ENCODE results near the gene LRRC4B.

LRRC4B gene

DNA sequence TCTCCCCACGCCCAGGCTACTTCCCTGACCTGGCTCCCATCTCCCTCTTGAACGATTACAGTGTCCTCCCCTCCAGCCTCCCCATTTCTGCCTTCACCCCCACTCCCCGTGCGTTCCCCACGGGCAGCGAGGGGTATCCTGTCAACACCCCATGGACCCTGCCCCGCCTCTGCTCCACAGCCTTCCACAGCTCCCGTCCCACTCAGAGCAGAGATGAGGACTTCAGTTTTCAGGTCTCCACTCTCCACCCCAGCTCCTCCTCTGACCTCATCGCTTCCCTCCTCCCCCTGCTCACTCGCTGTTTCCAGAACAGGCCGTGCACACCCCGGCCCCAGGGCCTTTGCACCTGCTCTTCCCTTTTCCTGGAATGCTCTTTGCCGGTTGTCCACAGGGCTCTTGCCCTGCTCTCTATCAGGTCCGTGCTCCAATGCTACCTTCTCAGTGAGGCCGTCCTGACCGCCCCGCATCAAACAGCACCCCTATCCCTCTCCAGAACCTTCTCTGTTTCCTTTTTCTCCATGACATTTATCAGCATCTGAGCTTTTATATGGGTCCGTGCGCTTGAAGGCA, 15.0 kb downstream of the LRRC4B start:
- TF ChIP-seq, protein P1, sequence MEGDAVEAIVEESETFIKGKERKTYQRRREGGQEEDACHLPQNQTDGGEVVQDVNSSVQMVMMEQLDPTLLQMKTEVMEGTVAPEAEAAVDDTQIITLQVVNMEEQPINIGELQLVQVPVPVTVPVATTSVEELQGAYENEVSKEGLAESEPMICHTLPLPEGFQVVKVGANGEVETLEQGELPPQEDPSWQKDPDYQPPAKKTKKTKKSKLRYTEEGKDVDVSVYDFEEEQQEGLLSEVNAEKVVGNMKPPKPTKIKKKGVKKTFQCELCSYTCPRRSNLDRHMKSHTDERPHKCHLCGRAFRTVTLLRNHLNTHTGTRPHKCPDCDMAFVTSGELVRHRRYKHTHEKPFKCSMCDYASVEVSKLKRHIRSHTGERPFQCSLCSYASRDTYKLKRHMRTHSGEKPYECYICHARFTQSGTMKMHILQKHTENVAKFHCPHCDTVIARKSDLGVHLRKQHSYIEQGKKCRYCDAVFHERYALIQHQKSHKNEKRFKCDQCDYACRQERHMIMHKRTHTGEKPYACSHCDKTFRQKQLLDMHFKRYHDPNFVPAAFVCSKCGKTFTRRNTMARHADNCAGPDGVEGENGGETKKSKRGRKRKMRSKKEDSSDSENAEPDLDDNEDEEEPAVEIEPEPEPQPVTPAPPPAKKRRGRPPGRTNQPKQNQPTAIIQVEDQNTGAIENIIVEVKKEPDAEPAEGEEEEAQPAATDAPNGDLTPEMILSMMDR (IDR thresholded peaks at IDR 0.05; ENCODE audit: low read depth, low read length) = no peak
- DNase-seq (ENCODE audit: extremely low read depth, low read depth) = no peak

DNA sequence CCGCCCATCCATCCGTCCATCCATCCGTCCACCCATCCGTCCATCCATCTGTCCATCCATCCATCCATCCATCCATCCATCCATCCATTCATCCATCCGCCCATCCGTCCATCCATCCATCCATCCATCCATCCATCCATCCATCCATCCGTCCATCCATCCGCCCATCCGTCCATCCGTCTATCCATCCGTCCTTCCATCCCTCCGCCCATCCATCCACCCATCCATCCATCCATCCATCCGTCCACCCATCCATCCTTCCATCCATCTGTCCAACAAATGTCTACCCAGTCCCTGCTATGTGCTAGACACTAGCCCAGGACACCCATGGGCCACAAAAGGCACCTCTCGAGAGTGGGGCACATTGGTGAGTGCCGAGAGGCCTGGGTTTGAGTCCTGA, 15.7 kb downstream of the LRRC4B start:
- no peak for DNase-seq (ENCODE audit: extremely low read depth, low read depth)
- TF ChIP-seq, protein P1 (IDR thresholded peaks at IDR 0.05; ENCODE audit: low read depth, low read length) = no peak

DNA sequence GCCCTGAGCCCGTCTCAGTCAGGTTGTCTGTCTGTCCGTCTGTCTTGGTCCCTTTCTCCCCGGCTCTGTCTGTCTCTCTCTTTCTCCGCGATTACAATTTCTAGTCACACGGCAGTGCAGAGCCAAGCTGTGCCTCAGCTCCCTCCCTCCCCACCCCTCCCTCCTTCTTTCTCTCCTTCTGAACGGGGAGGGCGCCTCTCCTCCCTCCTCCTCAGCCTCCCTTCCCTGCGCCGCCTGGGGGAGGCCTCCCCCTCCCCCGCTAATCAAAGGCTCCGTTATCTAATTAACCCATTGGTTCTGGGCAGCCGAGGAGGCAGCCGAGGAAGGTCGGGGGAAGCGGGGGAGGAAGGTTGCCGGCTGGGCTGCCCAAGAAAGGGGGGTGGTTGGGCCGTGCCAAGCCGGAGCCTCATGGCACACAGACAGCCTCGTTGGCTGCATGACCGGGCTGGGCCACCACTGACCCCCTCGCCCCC, 16.5 kb downstream of the LRRC4B start:
- no peak for DNase-seq (ENCODE audit: extremely low read depth, low read depth)
- TF ChIP-seq, protein P1 (IDR thresholded peaks at IDR 0.05; ENCODE audit: low read depth, low read length) = no peak

DNA sequence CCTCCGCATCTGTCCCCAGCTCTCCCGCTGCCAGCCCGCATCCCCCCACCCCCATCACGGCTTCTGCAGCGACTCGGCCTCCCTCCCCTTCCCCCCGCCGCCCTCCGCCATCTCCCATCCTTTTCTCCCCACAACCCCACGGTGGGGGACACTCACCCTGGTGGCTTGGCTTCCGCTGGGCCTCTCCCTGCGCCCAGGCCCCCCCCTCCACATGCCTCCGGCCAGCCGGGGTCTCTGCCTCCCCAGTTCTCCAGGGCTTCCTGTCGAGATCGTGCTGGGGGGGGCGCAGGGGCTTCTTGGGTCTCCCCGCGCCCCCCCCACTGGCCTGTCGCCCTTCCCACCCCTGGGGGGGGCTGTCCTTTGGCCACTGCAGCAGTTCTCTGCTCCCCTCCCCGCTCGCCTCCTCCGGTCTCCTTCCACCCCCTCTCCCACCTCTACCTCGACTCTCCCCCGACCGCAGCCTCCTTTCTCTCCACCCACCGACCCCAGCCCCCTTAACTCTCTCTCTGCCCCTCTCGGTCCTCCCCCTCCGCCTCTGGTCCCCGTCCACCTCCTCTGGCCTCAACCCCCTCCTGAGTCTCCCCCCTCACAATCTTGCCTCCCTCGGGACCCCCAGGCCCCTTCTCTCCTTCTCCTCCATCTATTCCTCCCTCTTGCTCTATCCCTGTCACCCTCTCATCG, 17.1 kb downstream of the LRRC4B start:
- TF ChIP-seq, protein P1 (IDR thresholded peaks at IDR 0.05; ENCODE audit: low read depth, low read length) = no peak
- no peak for DNase-seq (ENCODE audit: extremely low read depth, low read depth)

DNA sequence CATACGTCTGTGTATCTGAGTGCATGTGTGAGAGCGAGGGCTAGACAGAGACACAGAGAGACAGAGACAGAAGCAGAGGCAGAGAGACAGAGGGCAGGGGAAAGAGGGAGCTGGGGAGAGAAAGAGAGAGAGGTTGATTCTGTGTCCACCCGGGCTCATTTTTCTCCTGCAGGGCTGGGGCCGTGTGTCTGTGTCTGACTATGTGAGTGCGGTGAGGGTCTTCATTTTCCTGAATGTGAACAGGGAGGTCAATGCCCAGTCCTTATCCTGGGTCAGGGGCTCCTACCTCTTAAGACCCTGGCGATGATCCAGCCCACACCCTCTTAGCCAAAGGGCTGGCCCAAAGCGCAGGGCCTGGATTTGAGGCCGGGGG, 17.7 kb downstream of the LRRC4B start:
- no peak for DNase-seq (ENCODE audit: extremely low read depth, low read depth)
- TF ChIP-seq, protein P1 (IDR thresholded peaks at IDR 0.05; ENCODE audit: low read depth, low read length) = no peak

DNA sequence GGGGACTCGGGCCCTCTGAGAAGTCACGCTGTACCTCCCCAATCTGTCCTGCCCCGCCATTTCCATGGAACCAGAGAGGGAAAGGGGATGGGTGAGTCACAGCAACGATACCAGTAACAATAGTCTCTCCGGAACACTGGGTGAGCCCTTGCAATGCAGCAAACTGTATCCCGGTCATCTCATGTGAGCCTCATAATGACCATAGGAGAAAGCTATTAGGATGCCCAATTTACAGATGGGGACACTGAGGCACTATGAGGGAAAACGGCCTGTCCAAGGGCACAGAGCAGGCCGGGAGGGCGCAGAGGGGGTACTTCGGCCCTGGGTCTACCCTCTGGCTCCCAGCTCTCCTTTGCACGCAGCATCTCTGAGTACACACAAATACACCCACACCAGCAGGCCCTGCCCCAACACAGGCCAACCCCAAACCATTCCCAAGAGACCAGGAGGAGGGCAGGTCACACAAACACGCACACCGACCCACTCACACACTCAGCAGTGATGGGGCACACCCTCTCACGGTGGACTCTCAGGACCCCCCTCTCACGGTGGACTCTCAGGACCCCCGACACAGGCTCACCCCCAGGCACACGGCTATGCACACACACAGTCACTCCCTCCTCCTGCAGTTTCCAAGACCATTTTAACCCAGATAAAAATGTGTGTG, 18.2 kb downstream of the LRRC4B start:
- TF ChIP-seq, protein P1 (IDR thresholded peaks at IDR 0.05; ENCODE audit: low read depth, low read length) = no peak

More for the DNA sequence above, 18.2 kb downstream of the LRRC4B start:
- no peak for DNase-seq (ENCODE audit: extremely low read depth, low read depth)

All from AG09319 (cell line).